IMR-90 (cell line): ENCODE measurements around the gene ZNF3. TPM values are rescaled to one million over a fixed set of nuclear protein-coding genes. Genes with fewer than 3 reads are reported as not detected.

Experiments used
- ATAC-seq: fragments of 200-7000 bp; cut with Tn5 transposase; 2 replicates; pipeline ENCODE4 v1.9.1; 2020; ENCODE audit warnings: low read depth, mild to moderate bottlenecking, moderate library complexity
- BruUV-seq: library from RNA; stranded (reverse); fragments of 400-500 nt; replicated peaks from 2 replicates; lab custom pipeline; 2021; lab: Mats Ljungman, UMichigan
- CTCF ChIA-PET: fragments of 300-600 bp; formaldehyde crosslinking; extraction: SDS; loops from one replicate; lab custom pipeline; 2021; ENCODE audit warnings: antibody characterized with exemption; lab: Yijun Ruan, JAX
- POLR2A ChIA-PET: fragments of 300-600 bp; sonication (Branson Sonifier 250); formaldehyde crosslinking; loops from one replicate; lab custom pipeline; 2022; ENCODE audit warnings: antibody characterized with exemption; ENCODE audit not compliant: unreplicated experiment; lab: Charles Lee
- DNase-seq: peaks from one replicate; pipeline ENCODE4 v3.0.0; 2013
- H2AFZ ChIP-seq: replicated peaks from 2 replicates; pipeline ENCODE3; 2013; ENCODE audit warnings: low read length, mild to moderate bottlenecking; ENCODE audit not compliant: poor library complexity
- H2AK5ac ChIP-seq: 2 replicates; pipeline ENCODE4 v1.6.1; 2013; ENCODE audit warnings: low read depth, low read length, inconsistent platforms
- H2AK9ac ChIP-seq: replicated peaks from 2 replicates; pipeline ENCODE3; 2013; ENCODE audit warnings: mild to moderate bottlenecking, low read depth, low read length, moderate library complexity; ENCODE audit not compliant: poor library complexity
- H2BK120ac ChIP-seq: 2 replicates; pipeline ENCODE4 v1.6.1; 2013; ENCODE audit warnings: low read depth, low read length, inconsistent platforms
- H2BK15ac ChIP-seq: 3 replicates; pipeline ENCODE4 v1.6.1; 2013; ENCODE audit warnings: low read depth, low read length, inconsistent platforms
- H2BK20ac ChIP-seq: 2 replicates; pipeline ENCODE4 v1.6.1; 2013; ENCODE audit warnings: low read depth, mild to moderate bottlenecking, inconsistent platforms, low read length, moderate library complexity
- H2BK5ac ChIP-seq: 2 replicates; pipeline ENCODE4 v1.6.1; 2013; ENCODE audit warnings: mild to moderate bottlenecking, low read depth, low read length, inconsistent platforms; ENCODE audit not compliant: poor library complexity, severe bottlenecking
- H3K14ac ChIP-seq: replicated peaks from 2 replicates; pipeline ENCODE4 v1.6.1; 2013; ENCODE audit warnings: low read depth, low read length, inconsistent platforms
- H3K18ac ChIP-seq: 2 replicates; pipeline ENCODE4 v1.6.1; 2013; ENCODE audit warnings: low read depth, low read length, control low read depth
- H3K23ac ChIP-seq: 2 replicates; pipeline ENCODE4 v1.6.1; 2013; ENCODE audit warnings: low read depth, low read length, inconsistent platforms
- H3K27ac ChIP-seq: 2 replicates; pipeline ENCODE4 v1.5.1; 2013; ENCODE audit warnings: mild to moderate bottlenecking, control low read depth, low read length; ENCODE audit not compliant: insufficient read depth
- H3K27me3 ChIP-seq: 2 replicates; pipeline ENCODE4 v1.6.1; 2013; ENCODE audit warnings: low read length; ENCODE audit not compliant: control insufficient read depth, insufficient read depth
- H3K36me3 ChIP-seq: 2 replicates; pipeline ENCODE4 v1.6.1; 2013; ENCODE audit warnings: low read length, mixed read lengths; ENCODE audit not compliant: control insufficient read depth, insufficient read depth
- H3K4ac ChIP-seq: 2 replicates; pipeline ENCODE4 v1.6.1; 2013; ENCODE audit warnings: low read depth, low read length, inconsistent platforms
- H3K4me1 ChIP-seq: 2 replicates; pipeline ENCODE4 v1.6.1; 2013; ENCODE audit warnings: low read length, mixed read lengths; ENCODE audit not compliant: control insufficient read depth, insufficient read depth
- H3K4me2 ChIP-seq: 2 replicates; pipeline ENCODE4 v1.6.1; 2013; ENCODE audit warnings: low read depth, mild to moderate bottlenecking, control low read depth, low read length, moderate library complexity
- H3K4me3 ChIP-seq: 2 replicates; pipeline ENCODE4 v1.5.1; 2013; ENCODE audit warnings: low read depth, mild to moderate bottlenecking, control low read depth, low read length, moderate library complexity; ENCODE audit not compliant: insufficient read depth
- H3K56ac ChIP-seq: 2 replicates; pipeline ENCODE4 v1.6.1; 2013; ENCODE audit warnings: low read length, inconsistent platforms; ENCODE audit not compliant: insufficient read depth; ENCODE audit errors: extremely low read depth
- H3K79me1 ChIP-seq, 2 experiments: 2 replicates each; pipeline ENCODE4 v1.6.1; 2013; ENCODE audit warnings: low read length in 2 of 2, inconsistent platforms in 1 of 2, low read depth in 1 of 2
- H3K9ac ChIP-seq: 2 replicates; pipeline ENCODE4 v1.6.1; 2013; ENCODE audit warnings: low read depth, low read length, control low read depth
- H3K9me1 ChIP-seq: 2 replicates; pipeline ENCODE4 v1.6.1; 2013; ENCODE audit warnings: low read length, inconsistent platforms; ENCODE audit not compliant: insufficient read depth
- H3K9me3 ChIP-seq: 2 replicates; pipeline ENCODE4 v1.6.1; 2013; ENCODE audit warnings: low read length; ENCODE audit not compliant: control insufficient read depth, insufficient read depth
- H4K20me1 ChIP-seq: 2 replicates; pipeline ENCODE4 v1.6.1; 2013; ENCODE audit warnings: low read length, inconsistent platforms; ENCODE audit not compliant: insufficient read depth
- H4K5ac ChIP-seq: 2 replicates; pipeline ENCODE4 v1.6.1; 2013; ENCODE audit warnings: mild to moderate bottlenecking, low read depth, low read length, control low read depth
- H4K8ac ChIP-seq, 2 experiments: 2 replicates each; pipeline ENCODE4 v1.6.1; 2013; ENCODE audit warnings: low read depth in 2 of 2, low read length in 2 of 2, control low read depth in 1 of 2, inconsistent platforms in 1 of 2
- H4K91ac ChIP-seq: 2 replicates; pipeline ENCODE4 v1.6.1; 2013; ENCODE audit warnings: low read depth, low read length, inconsistent platforms; ENCODE audit not compliant: insufficient read depth
- BHLHE40 ChIP-seq: fragments of 150-350 bp; IDR thresholded peaks from 2 replicates; pipeline ENCODE4 v1.6.1; 2016; ENCODE audit warnings: mild to moderate bottlenecking, low read depth, low read length
- CEBPB ChIP-seq: IDR thresholded peaks from 2 replicates; pipeline ENCODE4 v1.6.1; 2012; ENCODE audit warnings: low read depth, low read length, improper control_type of control experiment
- CHD1 ChIP-seq: IDR thresholded peaks from 2 replicates; pipeline ENCODE4 v1.6.1; 2012; ENCODE audit warnings: low read depth, low read length, improper control_type of control experiment
- FOS ChIP-seq: fragments of 150-350 bp; IDR thresholded peaks from 2 replicates; pipeline ENCODE4 v1.6.1; 2016; ENCODE audit warnings: low read depth, low read length
- MAFK ChIP-seq: IDR thresholded peaks from 2 replicates; pipeline ENCODE4 v1.6.1; 2012; ENCODE audit warnings: low read depth, low read length, improper control_type of control experiment
- MAZ ChIP-seq: IDR thresholded peaks from 2 replicates; pipeline ENCODE4 v1.6.1; 2012; ENCODE audit warnings: low read depth, mild to moderate bottlenecking, low read length, improper control_type of control experiment, moderate library complexity, borderline replicate concordance
- NFE2L2 ChIP-seq: fragments of 150-350 bp; IDR thresholded peaks from 2 replicates; pipeline ENCODE4 v1.6.1; 2016; ENCODE audit warnings: low read depth, mild to moderate bottlenecking, low read length
- POLR2A ChIP-seq: IDR thresholded peaks from 2 replicates; pipeline ENCODE4 v1.6.1; 2012; ENCODE audit warnings: mild to moderate bottlenecking, low read depth, low read length
- RAD21 ChIP-seq: IDR thresholded peaks from 2 replicates; pipeline ENCODE4 v1.6.1; 2012; ENCODE audit warnings: low read length, improper control_type of control experiment
- RCOR1 ChIP-seq: IDR thresholded peaks from 2 replicates; pipeline ENCODE4 v1.6.1; 2012; ENCODE audit warnings: mild to moderate bottlenecking, low read length, improper control_type of control experiment; ENCODE audit not compliant: insufficient replicate concordance
- RFX5 ChIP-seq: IDR thresholded peaks from 2 replicates; pipeline ENCODE4 v1.8.0; 2012; ENCODE audit warnings: low read depth, mild to moderate bottlenecking, low read length, moderate library complexity
- SMC3 ChIP-seq: fragments of 150-350 bp; IDR thresholded peaks from 2 replicates; pipeline ENCODE4 v1.6.1; 2016; ENCODE audit warnings: low read depth, mild to moderate bottlenecking, antibody characterized with exemption, low read length, moderate library complexity
- USF2 ChIP-seq: fragments of 150-350 bp; IDR thresholded peaks from 2 replicates; pipeline ENCODE4 v1.6.1; 2017; ENCODE audit warnings: mild to moderate bottlenecking, antibody characterized with exemption, low read length, low read depth
- WGBS, 2 experiments: methylation state at CpG; one replicate each; pipeline versions ENCODE4 v1.1.5 to v1.1.7; 2013; ENCODE audit warnings: missing lambda C conversion rate in 2 of 2; ENCODE audit not compliant: insufficient read length in 1 of 2; ENCODE audit errors: extremely low coverage in 2 of 2; 5-methylcytosine and 5-hydroxymethylcytosine counted together
- dilution Hi-C: fragments of 300-500 bp; cut with HindIII; formaldehyde crosslinking; loops from one replicate; pipeline ENCODE4 v1.14.3; 2018; ENCODE audit warnings: low sequenced_read_pairs; ENCODE audit not compliant: unreplicated experiment
- in situ Hi-C: fragments of 300-500 bp; cut with MboI; formaldehyde crosslinking; loops from 3 replicates; pipeline ENCODE4 v1.14.3; 2019; ENCODE audit warnings: low sequenced_read_pairs, inconsistent platforms, mixed read lengths
- intact Hi-C: fragments of 100-400 bp; cut with micrococcal nuclease; formaldehyde crosslinking; loops from 2 replicates; pipeline ENCODE4 v1.10.0; 2022
- polyA plus RNA-seq, 3 experiments: library from polyadenylated mRNA; depleted of rRNA; stranded (reverse); fragments of >200 nt; gene quantifications; 2 replicates each; pipeline ENCODE4 v1.2.3, GENCODE V29; 2012; ENCODE audit warnings: low replicate concordance in 1 of 3
- total RNA-seq: library from RNA; depleted of rRNA; stranded (reverse); fragments of >200 nt; gene quantifications from 2 replicates; pipeline ENCODE4 v1.2.3, GENCODE V29; 2012
- TF ChIP-seq, protein P1 (sequence below): fragments of 150-350 bp; IDR thresholded peaks from 2 replicates; pipeline ENCODE4 v1.6.1; 2016; ENCODE audit warnings: low read depth, mild to moderate bottlenecking, low read length, moderate library complexity, borderline replicate concordance
- TF ChIP-seq, protein P2 (sequence below): conservative IDR thresholded peaks from 2 replicates; pipeline ENCODE4 v1.5.1; 2012; ENCODE audit warnings: mild to moderate bottlenecking, low read depth, low read length, improper control_type of control experiment

Gene ZNF3
- total and polyA plus RNA-seq, 2 of the 4 experiments (the other 2 are of a cell fraction), result 24.8 to 30.8 TPM

GRCh38 chr7:100118388-100119071, 37.0 kb upstream of the ZNF3 start:
- Histone ChIP-seq H3K4me1 (peaks cover 6% of the 10 kb centered on the region; the same call in 1 of the 2 replicates), H3K9me3 (no peaks in the 10 kb centered on the region), H3K36me3 (peaks cover 8% of the 10 kb centered on the region; the same call in 1 of the 2 replicates), H2BK20ac (no peak overlapping the region), H3K4me3 (peak overlapping the region; percentile 80), H2AK5ac (peak overlapping the region; percentile 72), H3K9ac (peak overlapping the region; percentile 86), H3K27me3 (no peaks in the 10 kb centered on the region), H3K4ac (peak overlapping the region; percentile 96), H3K14ac (peak overlapping the region; percentile 99), H3K23ac (peak overlapping the region; percentile 98), H2AK9ac (peak overlapping the region; percentile 95), H3K79me1 (peaks cover 23 to 44% of the 10 kb centered on the region in 2 experiments), H2BK120ac (peak overlapping the region; percentile 95), H3K56ac (peak overlapping the region; percentile 91), H4K5ac (no peak overlapping the region), H3K4me2 (peak overlapping the region; percentile 83), H4K91ac (peak overlapping the region; percentile 49; the same call in 1 of the 2 replicates), H3K9me1 (peaks cover 13% of the 10 kb centered on the region), H4K8ac (peak overlapping the region; percentile 33 to 82), H4K20me1 (no peaks in the 10 kb centered on the region; the same call in 1 of the 2 replicates), H2BK5ac (peak overlapping the region; percentile 91), H2BK15ac (0 out of 3 replicates have a peak overlapping the region, but pooled peaks have one; percentile 10), H3K27ac (peak overlapping the region; percentile 81), H3K18ac (no peak overlapping the region), H2AFZ (peak overlapping the region; percentile 96)
- POLR2A ChIA-PET, result no interaction called here
- ATAC-seq (no peak), DNase-seq (no peak)
- BruUV-seq, result TSS peak; percentile 48
- intact Hi-C loops (loop anchor here (2.0 kb wide), 1 partner anchor 18 kb away; the partner anchor contains the start of genes AP4M1 and MCM7), dilution Hi-C loops (no loop called here), in situ Hi-C loops (no loop called here)
- CTCF ChIA-PET, result no interaction called here
- WGBS, 2 experiments, result 6% methylated on average over 10 of the region's 18 CpGs; no CpG with 5 or more reads in 1 of the 2 experiments
- TF ChIP-seq MAZ (no peak), RAD21 (no peak), USF2 (no peak), BHLHE40 (no peak), NFE2L2 (no peak), FOS (no peak), POLR2A (no peak), RFX5 (no peak), SMC3 (no peak), CEBPB (no peak), RCOR1 (no peak), MAFK (no peak), CHD1 (no peak)
- TF ChIP-seq, protein P1, sequence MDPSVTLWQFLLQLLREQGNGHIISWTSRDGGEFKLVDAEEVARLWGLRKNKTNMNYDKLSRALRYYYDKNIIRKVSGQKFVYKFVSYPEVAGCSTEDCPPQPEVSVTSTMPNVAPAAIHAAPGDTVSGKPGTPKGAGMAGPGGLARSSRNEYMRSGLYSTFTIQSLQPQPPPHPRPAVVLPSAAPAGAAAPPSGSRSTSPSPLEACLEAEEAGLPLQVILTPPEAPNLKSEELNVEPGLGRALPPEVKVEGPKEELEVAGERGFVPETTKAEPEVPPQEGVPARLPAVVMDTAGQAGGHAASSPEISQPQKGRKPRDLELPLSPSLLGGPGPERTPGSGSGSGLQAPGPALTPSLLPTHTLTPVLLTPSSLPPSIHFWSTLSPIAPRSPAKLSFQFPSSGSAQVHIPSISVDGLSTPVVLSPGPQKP, result no peak
- TF ChIP-seq, protein P2, sequence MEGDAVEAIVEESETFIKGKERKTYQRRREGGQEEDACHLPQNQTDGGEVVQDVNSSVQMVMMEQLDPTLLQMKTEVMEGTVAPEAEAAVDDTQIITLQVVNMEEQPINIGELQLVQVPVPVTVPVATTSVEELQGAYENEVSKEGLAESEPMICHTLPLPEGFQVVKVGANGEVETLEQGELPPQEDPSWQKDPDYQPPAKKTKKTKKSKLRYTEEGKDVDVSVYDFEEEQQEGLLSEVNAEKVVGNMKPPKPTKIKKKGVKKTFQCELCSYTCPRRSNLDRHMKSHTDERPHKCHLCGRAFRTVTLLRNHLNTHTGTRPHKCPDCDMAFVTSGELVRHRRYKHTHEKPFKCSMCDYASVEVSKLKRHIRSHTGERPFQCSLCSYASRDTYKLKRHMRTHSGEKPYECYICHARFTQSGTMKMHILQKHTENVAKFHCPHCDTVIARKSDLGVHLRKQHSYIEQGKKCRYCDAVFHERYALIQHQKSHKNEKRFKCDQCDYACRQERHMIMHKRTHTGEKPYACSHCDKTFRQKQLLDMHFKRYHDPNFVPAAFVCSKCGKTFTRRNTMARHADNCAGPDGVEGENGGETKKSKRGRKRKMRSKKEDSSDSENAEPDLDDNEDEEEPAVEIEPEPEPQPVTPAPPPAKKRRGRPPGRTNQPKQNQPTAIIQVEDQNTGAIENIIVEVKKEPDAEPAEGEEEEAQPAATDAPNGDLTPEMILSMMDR, result no peak
